ENCODE results near the gene DNAJC27.

DNAJC27 gene

GRCh38 chr2:24926220-24926601 lies 45.5 kb downstream of the DNAJC27 start:
- no peak for DNase-seq
- no peak for TF ChIP-seq GATA1 (IDR thresholded peaks at IDR 0.05; ENCODE audit: low read depth, low read length)
- TF ChIP-seq POLR2A (IDR thresholded peaks at IDR 0.05; ENCODE audit: low read length), result no peak

DNA sequence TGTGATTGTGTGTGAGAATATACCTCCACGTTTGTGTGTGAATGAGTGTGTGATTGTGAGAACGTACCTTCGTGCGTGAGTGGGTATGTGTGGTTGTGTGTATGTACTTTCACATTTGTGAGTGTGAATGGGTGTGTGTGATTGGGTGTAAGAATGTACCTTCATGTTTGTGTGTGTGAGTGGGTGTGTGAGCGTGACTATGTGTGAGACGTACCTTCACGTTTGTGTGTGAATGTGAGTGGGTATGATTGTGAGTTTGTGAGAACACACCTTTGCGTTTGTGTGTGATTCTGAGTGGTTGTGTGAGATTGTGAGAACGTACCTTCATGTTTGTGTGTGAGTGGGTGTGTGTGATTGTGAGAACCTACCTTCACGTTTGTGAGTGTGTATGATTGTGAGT lies 45.9 kb downstream of the DNAJC27 start:
- TF ChIP-seq GATA1 (IDR thresholded peaks at IDR 0.05; ENCODE audit: low read depth, low read length), result no peak
- TF ChIP-seq POLR2A (IDR thresholded peaks at IDR 0.05; ENCODE audit: low read length), result no peak

GRCh38 chr2:24924732-24925131 lies 47.0 kb downstream of the DNAJC27 start:
- TF ChIP-seq POLR2A (IDR thresholded peaks at IDR 0.05; ENCODE audit: low read length) (no peak), GATA1 (IDR thresholded peaks at IDR 0.05; ENCODE audit: low read depth, low read length) (no peak)
- peak; percentile 32 to 74 for DNase-seq

More for the DNA sequence above, 45.9 kb downstream of the DNAJC27 start:
- DNase-seq, result no peak

- TF ChIP-seq POLR2A (IDR thresholded peaks at IDR 0.05; ENCODE audit: low read length), result no peak
- TF ChIP-seq GATA1 (IDR thresholded peaks at IDR 0.05; ENCODE audit: low read depth, low read length), result no peak
- no peak for DNase-seq
Measured at GRCh38 chr2:24924266-24924665, 47.5 kb downstream of the DNAJC27 start.

GRCh38 chr2:24923106-24923505 lies 48.6 kb downstream of the DNAJC27 start:
- TF ChIP-seq GATA1 (IDR thresholded peaks at IDR 0.05; ENCODE audit: low read depth, low read length), result no peak
- no peak for DNase-seq

DNA sequence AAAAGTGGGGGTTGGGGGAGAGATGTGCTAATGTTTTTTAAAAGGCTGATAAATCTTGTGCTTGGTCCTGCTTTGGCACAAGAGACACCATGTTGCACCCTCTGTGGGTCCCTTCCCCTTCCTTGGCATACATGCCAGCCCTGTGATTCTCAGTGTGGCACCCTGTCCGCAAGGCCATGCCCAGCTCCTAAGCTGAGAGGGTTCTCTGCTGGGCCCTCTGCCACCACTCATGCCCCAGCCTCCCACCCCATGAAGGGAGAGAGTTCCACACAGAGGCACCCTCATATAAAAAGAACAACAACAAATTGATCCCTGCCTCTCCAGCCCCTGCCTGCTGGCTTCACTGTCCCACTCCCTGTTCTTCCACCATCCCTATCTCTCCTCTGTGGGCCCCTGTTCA lies 49.2 kb downstream of the DNAJC27 start:
- no peak for DNase-seq
- TF ChIP-seq GATA1 (IDR thresholded peaks at IDR 0.05; ENCODE audit: low read depth, low read length) (no peak), POLR2A (IDR thresholded peaks at IDR 0.05; ENCODE audit: low read length) (no peak)

DNA sequence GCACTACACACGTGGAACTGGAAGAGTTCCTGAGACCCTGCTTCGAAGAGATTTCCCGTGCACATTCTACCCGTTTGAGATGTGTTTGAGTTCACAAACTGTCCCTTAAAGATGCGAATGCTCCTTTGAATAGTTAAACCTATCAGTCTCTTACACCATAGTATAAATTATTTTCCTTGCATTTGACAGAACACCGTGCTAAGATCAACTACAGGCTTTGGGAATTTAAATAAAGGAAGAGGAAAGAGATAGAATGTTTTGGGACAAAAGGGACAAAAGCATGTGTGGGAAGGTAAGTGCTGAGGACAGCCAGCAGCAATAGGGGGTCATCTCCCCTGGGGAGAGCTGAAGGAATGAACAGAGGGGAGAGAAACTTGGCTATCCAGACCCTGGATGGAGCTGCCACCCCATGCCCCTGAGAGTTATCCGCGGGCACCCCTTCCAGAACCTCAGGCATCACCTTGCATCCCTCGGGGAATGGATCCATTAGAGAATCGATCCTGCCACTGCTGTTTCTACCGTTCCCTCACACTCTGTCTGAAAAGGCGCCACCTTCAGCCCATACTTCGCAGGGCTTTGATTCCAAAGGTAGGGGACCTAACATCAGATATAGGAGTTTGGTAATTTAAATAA lies 50.8 kb downstream of the DNAJC27 start:
- TF ChIP-seq POLR2A (IDR thresholded peaks at IDR 0.05; ENCODE audit: low read length) (no peak), GATA1 (IDR thresholded peaks at IDR 0.05; ENCODE audit: low read depth, low read length) (no peak)
- DNase-seq, result no peak

DNA sequence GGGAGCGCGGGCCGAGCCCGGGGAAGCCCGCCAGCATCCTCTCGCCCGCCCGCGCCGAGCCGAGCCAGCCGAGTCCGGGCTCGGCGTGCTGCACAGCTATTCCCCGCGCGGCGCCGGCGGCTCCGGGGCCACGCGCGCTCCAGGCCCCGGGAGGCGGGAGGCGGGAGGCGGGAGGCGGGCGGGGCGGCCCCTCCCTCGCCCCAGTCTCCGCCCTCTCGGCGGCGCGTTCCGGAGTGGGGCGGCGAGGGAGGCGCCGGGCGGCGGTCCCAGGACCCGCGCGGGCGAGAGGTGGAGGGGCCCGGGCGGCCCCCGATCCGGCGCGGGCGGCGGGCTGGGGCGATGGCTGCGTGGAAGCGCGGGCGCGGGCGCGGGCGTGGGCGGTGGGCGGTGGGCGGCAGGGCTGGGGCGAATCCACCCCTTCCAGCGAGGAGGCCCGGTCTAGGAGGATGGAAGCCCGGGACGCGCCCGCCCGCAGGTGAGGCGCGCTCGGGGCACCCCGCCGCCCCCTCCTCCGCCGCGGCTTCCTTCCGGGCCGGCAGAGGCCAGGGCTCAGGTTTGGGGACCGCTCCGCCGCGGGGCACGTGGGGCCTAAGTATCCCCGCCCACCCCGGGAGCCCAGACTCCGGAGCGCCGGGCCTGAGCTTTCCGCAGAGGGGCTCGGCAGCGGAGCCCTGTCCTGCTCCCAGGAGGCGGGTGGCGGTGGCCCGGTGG lies 51.5 kb downstream of the DNAJC27 start, which contains the start of gene ADCY3:
Gene ADCY3 (minus strand): TSS at position 140 of the 711 bp plus-strand sequence. CDS start 1,250 bp downstream, outside the sequence.
- peak; percentile 31 to 55 for DNase-seq
- TF ChIP-seq GATA1 (IDR thresholded peaks at IDR 0.05; ENCODE audit: low read depth, low read length) (no peak), POLR2A (IDR thresholded peaks at IDR 0.05; ENCODE audit: low read length) (no peak)

DNA sequence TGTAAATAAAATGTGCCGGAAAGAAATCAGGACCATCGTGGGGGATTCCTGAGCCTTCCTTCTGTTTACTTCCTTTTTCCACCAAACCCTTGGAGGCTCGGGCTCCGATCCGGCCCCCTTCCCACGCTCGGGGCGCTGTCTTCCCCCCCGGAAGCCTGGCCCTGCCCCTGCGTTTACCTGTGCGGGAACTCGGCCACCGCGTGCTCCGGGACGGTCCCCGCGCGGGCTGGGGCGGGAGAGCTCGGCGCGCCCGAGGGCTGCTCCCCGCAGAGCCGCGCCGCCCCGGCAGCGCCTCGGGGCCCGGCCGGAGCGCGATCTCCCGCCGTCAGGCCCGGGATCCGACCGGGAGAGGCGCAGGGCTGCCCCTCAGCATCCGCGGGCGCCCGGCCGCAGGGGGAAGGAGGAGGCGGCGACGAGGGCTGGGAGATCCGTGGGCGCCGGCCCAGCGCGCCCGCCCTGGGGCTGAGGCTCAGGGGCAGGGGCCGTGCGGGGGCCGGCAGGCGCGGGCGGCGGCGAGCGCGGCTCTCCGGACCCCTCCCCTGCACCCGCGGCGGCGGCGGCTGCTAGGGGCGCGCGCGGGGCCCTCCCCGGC lies 52.2 kb downstream of the DNAJC27 start:
- no peak for DNase-seq
- TF ChIP-seq POLR2A (IDR thresholded peaks at IDR 0.05; ENCODE audit: low read length) (no peak), GATA1 (IDR thresholded peaks at IDR 0.05; ENCODE audit: low read depth, low read length) (no peak)

DNA sequence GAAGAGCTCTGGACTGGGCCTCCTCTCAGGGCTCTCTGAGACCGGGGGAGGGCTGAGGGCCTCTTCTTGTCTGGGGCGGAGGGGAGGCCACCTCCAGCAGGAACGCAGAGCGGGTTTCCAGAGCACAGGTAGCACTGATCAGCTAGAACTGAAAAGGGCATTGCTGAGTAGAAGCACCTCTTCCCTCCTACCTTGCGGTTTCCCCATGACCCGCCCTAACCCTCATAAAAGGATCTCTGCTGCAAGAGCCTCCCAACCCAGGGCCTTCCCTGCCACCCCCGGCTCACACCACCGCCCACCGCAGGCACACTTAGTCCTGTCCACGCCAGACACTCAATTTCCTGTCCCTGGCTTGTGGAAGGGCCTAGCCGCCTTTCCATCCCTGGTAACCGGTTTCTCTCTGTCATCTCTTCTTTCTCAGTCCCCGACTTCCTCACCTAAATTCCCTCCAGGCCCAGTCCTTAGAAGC lies 52.7 kb downstream of the DNAJC27 start:
- no peak for TF ChIP-seq POLR2A (IDR thresholded peaks at IDR 0.05; ENCODE audit: low read length)
- no peak for TF ChIP-seq GATA1 (IDR thresholded peaks at IDR 0.05; ENCODE audit: low read depth, low read length)
- no peak for DNase-seq

DNA sequence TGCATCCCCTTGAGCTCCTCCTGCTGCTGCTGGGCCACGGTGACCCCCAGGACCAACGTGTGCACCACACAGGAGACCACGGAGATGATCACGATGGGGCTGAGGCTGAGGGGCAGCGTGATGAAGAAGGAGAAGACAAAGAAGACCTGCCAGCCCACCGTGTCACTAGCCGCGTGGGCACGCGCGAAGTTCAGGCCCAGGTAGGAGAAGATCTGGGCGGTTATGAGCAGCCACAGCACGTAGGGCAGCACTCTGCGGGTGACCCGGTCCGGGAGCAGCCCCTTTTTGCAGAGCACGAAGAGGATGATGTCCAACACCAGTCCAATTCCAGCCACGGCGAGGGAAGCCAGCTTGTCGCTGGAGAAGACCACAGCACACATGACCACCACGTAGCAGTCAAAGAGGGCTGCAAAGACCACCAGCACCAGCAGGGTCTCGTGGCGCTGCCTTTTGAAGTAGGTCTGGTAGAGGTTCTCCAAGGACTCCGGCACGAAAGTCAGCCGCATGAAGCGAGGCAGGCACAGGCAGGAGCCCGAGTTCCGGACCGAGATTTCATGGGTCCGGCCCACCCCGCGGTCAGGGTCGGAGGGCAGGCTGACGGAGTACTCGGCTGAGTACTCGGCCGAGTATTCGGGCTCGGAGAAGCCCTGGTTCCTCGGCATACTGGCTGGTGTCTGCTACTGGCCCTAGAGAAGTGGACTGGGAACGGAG lies 53.3 kb downstream of the DNAJC27 start:
- DNase-seq, result no peak
- no peak for TF ChIP-seq GATA1 (IDR thresholded peaks at IDR 0.05; ENCODE audit: low read depth, low read length)
- no peak for TF ChIP-seq POLR2A (IDR thresholded peaks at IDR 0.05; ENCODE audit: low read length)

DNA sequence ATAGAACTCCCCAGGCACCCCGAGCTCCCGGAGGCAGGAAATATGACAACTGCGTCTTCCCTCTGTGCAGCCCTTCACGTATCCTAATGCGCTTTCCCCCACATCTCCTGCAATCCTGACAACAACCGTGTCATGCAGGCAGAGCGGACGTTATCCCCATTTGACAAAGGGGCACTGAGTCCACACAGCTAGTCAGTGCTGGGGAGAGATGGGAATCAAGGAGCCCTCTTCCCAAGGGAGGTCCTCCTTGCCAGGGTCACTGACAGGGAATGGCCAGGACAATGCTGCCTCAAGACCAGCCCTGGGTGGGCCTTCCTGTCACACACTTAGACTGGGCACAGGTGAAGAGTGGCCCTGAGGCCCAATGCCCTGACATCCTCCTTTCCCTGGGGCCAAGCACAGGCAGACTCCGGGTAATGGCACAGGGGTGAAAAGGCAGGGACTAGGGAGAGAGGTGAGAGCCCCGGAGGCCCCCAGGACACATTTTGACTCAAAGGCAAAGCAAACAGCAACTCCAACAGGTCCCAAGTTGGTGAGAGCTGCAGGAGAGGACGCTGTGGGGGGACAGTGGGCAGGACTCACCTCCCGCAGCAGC lies 53.9 kb downstream of the DNAJC27 start:
- DNase-seq, result no peak
- TF ChIP-seq GATA1 (IDR thresholded peaks at IDR 0.05; ENCODE audit: low read depth, low read length) (no peak), POLR2A (IDR thresholded peaks at IDR 0.05; ENCODE audit: low read length) (no peak)

DNA sequence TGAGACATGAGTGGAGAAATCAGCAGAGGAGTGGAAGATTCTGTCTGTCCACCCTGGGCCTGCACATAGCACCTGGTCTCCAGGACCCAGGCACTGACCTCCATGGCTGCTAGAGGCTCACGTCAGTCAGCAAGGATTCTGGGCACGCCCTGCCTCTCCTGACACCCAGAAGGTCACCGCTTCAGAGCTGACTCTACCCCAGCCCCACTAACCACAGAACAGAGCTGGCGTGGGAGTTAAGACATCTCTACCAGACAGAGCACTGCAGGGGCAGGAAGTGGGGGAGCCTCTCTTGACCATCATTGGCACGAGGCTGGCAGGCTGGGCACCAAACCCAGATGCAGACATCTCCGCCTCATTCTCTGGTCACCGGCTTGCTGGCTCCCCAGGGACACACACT lies 54.7 kb downstream of the DNAJC27 start:
- TF ChIP-seq POLR2A (IDR thresholded peaks at IDR 0.05; ENCODE audit: low read length), result no peak
- no peak for TF ChIP-seq GATA1 (IDR thresholded peaks at IDR 0.05; ENCODE audit: low read depth, low read length)
- DNase-seq, result no peak

DNA sequence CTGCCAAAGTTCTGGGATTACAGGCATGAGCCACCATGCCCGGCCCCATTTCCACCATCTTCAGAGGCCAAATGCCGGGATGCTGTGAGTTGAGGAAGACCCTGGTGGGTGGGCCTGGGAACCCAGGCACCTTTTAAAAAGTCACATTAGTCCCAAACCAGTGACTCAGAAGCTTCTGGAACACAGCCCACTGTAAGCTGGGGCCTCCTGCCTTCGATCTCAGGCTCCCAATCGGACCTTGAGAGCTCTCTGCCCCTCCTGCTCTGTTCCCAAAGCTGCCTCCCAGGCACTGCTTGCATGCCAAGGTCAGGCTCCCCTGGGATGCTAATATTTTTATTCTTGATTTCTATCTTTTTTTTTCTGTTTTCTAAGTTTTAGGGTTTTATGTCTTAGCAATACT lies 56.0 kb downstream of the DNAJC27 start:
- no peak for DNase-seq

More for the DNA sequence above, 56.0 kb downstream of the DNAJC27 start:
- TF ChIP-seq GATA1 (IDR thresholded peaks at IDR 0.05; ENCODE audit: low read depth, low read length) (no peak), POLR2A (IDR thresholded peaks at IDR 0.05; ENCODE audit: low read length) (no peak)

All from erythroblast (primary cell).